Mucosa of descending colon (tissue), 3 donors: ENCODE measurements around the gene HYAL1. TPM values are rescaled to one million over a fixed set of nuclear protein-coding genes. Genes with fewer than 3 reads are reported as not detected.
"Not testable (repeated sequence)": the region's sequence is repeated elsewhere in the genome, so short reads cannot be mapped to it uniquely, and the experiment has no call there.

Experiments
- ATAC-seq: fragments of 200-7000 bp; cut with Tn5 transposase; one replicate; pipeline ENCODE4 v1.9.1; 2020; ENCODE audit warnings: mild to moderate bottlenecking, moderate library complexity
- DNase-seq, 3 donors: peaks; one replicate each; pipeline ENCODE4 v3.0.0-alpha.2; 2020
- H3K36me3 ChIP-seq: fragments of 200-600 bp; one replicate; pipeline ENCODE4 v1.8.0; 2021; ENCODE audit warnings: low read depth, mild to moderate bottlenecking
- H3K4me1 ChIP-seq: fragments of 200-600 bp; one replicate; pipeline ENCODE4 v1.8.0; 2021; ENCODE audit warnings: low read depth, mild to moderate bottlenecking
- H3K4me3 ChIP-seq: fragments of 200-600 bp; one replicate; pipeline ENCODE4 v1.8.0; 2021; ENCODE audit warnings: mild to moderate bottlenecking
- H3K9me3 ChIP-seq: fragments of 200-600 bp; one replicate; pipeline ENCODE4 v1.8.0; 2021; ENCODE audit warnings: mild to moderate bottlenecking
- intact Hi-C, 2 donors: fragments of 100-400 bp; cut with DNase I in 1 of 2; cut with micrococcal nuclease in 1 of 2; formaldehyde crosslinking; loops; one replicate each; pipeline versions ENCODE4 v1.11.0 to v1.11.1; 2022; cut with DNase I, micrococcal nuclease
- total RNA-seq, 3 donors: library from RNA; stranded (reverse); fragmentation: NEBNext Ultra II Directional in 2 of 3; extraction: Animal tissue kit (Norgen Biotek cat#: 25700) in 2 of 3; gene quantifications; one replicate each; pipeline versions ENCODE4 v1.2.1 to v1.2.4, GENCODE V29; 2021 to 2023
- TF ChIP-seq, protein P1 (sequence below): fragments of 200-600 bp; IDR thresholded peaks from one replicate; pipeline ENCODE4 v1.8.0; 2022; ENCODE audit warnings: antibody characterized with exemption, mild to moderate bottlenecking
- donor health status: DM: no; HTN: no; CAD: no; lungs with moderate emphysema.
- donor health status: DM: no; HTN: no; CAD: no.
- donor health status: DM: no; HTN: yes; CAD: no.

HYAL1 gene
- total RNA-seq, 3 donors from 2014 or later, result 5.3 to 10.0 (median 7.0) TPM

DNA sequence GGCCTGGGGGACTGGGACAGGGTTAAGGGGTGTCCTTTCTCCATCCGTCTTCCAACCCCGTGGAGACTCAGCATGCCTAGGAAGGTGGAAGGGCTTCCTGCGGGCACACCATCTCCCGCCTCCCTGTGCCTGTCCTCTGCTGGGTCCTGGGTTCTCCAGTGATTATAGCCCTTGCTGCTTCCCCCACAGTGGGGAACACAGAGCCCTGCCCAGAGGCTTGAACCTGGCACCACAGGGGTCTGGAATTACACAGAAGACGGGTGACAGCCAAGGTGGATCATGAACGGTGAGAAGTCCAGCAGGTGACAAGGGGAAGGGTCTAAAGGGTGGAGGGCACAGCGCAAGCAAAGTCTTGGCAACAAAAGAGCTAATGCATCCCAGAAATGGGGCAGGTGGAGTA, 40.6 kb downstream of the HYAL1 start:
- intact Hi-C loops, result no loop called here
- H3K4me1 ChIP-seq, result peaks cover 29% of the 10 kb centered on the region
- no peaks in the 10 kb centered on the region for H3K36me3 ChIP-seq
- no peaks in the 10 kb centered on the region for H3K9me3 ChIP-seq
- H3K4me3 ChIP-seq, result no peak overlapping the region
- DNase-seq (no peak), ATAC-seq (no peak)
- TF ChIP-seq, protein P1, sequence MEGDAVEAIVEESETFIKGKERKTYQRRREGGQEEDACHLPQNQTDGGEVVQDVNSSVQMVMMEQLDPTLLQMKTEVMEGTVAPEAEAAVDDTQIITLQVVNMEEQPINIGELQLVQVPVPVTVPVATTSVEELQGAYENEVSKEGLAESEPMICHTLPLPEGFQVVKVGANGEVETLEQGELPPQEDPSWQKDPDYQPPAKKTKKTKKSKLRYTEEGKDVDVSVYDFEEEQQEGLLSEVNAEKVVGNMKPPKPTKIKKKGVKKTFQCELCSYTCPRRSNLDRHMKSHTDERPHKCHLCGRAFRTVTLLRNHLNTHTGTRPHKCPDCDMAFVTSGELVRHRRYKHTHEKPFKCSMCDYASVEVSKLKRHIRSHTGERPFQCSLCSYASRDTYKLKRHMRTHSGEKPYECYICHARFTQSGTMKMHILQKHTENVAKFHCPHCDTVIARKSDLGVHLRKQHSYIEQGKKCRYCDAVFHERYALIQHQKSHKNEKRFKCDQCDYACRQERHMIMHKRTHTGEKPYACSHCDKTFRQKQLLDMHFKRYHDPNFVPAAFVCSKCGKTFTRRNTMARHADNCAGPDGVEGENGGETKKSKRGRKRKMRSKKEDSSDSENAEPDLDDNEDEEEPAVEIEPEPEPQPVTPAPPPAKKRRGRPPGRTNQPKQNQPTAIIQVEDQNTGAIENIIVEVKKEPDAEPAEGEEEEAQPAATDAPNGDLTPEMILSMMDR, result no peak

DNA sequence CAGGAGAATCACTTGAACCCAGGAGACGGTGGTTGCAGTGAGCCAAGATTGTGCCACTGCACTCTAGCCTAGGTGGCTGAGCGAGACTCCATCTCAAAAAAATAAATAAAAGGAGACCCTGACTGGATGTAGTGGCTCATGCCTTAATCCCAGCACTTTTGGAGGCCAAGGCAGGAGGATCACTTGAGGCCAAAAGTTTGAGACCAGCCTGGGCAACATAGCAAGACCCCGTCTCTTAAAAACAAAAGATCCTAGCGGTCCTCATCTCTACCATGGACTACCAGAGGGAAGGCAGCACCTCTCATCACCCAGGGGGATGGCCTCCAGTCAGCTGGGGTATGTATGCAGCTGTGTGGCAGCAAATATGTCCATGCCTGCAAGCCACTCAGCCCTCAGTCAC, 41.2 kb downstream of the HYAL1 start:
- intact Hi-C loops, ATAC-seq: not testable (repeated sequence)

DNA sequence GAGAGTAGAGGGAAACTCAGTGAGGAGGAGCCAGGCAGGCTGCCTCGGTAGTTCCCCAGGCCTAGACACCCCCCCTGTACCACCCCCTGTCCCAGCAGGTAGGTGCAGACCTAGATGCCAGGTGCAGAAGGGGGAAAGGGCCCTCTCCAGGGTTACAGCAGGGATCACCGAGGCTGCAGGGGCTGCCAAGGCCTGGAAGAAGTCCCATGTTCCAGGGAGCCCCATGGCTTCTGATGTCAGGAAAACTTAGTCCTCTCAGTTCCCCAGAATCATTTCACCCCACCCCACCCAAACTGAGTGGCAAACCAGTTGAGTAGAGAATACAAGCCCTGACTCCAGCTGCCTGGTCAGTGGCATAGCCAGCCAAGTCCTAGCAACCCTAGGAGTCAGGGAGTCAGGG, 41.9 kb downstream of the HYAL1 start:
- no peaks in the 10 kb centered on the region for H3K9me3 ChIP-seq
- DNase-seq (no peak), ATAC-seq (no peak)
- intact Hi-C loops, result no loop called here
- peaks cover 25% of the 10 kb centered on the region for H3K4me1 ChIP-seq
- H3K4me3 ChIP-seq, result no peak overlapping the region
- TF ChIP-seq, protein P1, result no peak
- H3K36me3 ChIP-seq, result no peaks in the 10 kb centered on the region

More for the DNA sequence above, 41.2 kb downstream of the HYAL1 start:
- not testable (repeated sequence) for H3K4me3 ChIP-seq, DNase-seq, H3K9me3 ChIP-seq, H3K36me3 ChIP-seq
- H3K4me1 ChIP-seq, result peaks cover 25% of the 10 kb centered on the region

DNA sequence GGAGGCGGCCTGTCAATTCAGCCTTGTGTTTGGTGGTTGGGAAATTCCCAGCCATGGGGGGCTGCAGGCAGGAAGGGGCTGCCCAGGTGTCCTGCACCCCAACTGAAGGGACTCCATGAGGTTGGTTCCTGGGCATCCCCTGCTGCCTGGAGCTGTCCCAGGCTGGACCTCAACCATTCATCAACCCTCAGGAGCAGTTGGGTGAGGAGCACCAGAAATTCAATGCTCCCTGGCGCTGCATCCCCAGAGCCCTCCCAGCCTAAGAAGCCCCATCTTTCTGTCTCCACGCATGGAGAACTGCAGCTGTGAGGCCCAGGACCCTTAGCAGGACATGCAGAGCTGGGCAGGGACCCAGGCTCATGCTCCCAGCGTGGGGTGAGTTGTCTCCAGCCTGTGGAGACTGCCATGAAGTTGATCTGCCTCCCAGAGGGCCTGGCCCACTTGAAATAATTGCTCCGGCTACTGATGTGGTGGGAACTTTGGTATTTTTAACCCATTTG, 42.4 kb downstream of the HYAL1 start:
- no peak for ATAC-seq
- intact Hi-C loops, result no loop called here
- TF ChIP-seq, protein P1, result no peak

DNA sequence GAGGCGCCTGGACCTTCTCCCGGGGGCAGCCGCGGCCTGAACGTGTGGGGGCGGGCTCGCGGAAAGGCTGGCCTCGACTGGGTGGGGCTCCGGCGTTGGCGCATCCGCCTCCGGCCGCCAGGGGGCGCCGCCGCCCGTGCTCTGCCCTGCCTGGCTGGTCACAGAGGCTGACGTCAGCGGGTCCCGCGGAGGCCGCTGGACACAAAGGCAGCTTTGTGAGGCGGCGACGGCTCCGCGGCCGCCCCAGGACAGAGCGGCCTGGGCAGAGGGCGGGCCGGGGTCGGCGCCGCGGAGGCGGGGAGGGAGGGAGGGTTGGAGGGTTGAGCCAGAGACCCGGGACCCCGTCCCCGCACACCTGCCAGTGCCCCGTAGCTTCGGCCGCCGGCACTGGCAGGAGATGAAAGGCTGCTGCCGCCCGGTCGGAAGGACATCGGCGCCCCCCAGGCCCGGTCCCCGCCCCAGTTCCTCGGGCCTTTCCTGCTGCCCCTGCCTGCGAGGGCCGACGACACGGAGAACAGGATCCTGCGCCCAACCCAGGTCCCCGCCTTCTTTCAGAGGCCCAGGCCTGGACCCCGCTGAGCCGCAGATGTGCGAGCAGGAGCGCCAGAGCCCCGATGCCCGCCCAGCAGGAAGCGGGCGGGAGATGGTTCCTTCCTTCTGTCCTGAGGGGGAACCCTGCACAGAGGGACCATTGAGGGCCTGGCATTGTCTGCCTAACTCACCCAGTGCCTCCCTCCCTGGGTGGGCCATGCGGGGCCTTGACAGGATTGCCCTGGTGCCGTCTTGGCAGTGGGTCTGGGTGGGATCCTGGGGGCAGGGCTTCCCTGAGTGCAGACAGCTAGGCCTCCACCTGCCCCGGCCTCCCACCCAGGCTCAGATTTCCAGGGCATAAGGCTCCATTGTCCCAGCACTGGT, 43.1 kb downstream of the HYAL1 start:
- H3K36me3 ChIP-seq, result peaks cover 6% of the 10 kb centered on the region
- TF ChIP-seq, protein P1, result peak; percentile 98
- peaks cover 17% of the 10 kb centered on the region for H3K4me1 ChIP-seq
- DNase-seq (peak; percentile 94 to 96 (median 94)), ATAC-seq (peak; percentile 96)
- intact Hi-C loops, result no loop called here
- H3K9me3 ChIP-seq, result no peaks in the 10 kb centered on the region
- H3K4me3 ChIP-seq, result peak overlapping the region; percentile 24

More for the DNA sequence above, 42.4 kb downstream of the HYAL1 start:
- peaks cover 2% of the 10 kb centered on the region for H3K36me3 ChIP-seq
- H3K4me3 ChIP-seq, result no peak overlapping the region
- DNase-seq, result no peak
- H3K4me1 ChIP-seq, result peaks cover 20% of the 10 kb centered on the region
- no peaks in the 10 kb centered on the region for H3K9me3 ChIP-seq

DNA sequence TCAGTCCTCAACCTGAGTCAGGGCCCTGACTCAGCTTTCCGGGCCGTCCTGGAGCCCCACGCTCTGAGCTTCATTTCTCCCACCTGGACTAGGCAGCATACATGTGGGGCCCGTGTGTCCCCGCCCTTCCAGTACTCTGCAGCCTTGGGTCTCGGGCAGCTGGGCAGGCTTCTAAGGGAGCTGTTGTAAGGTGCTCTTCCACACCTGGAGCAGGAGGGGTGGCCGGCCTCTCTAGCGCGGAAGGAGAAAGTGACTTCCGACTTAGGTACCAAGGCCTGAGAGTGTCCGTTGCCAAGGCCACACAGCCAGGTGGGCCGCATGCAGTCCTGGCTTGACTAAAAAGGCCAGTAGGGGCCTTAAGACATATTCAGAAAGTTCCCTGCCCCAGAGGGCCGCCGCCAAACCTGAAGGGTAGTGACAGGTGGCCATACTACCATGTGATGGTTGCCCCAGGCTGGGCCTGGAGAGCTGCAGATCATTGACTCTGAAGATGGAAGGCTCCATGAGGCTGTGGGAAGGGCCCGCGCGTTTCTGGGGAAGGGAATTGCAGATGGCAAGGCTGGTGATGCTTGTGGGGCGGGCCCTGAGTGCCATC, 43.8 kb downstream of the HYAL1 start:
- H3K4me1 ChIP-seq, result peaks cover 15% of the 10 kb centered on the region
- H3K9me3 ChIP-seq, result no peaks in the 10 kb centered on the region
- TF ChIP-seq, protein P1, result no peak
- intact Hi-C loops, result no loop called here
- ATAC-seq (peak; percentile 9), DNase-seq (no peak)
- peak overlapping the region; percentile 24 for H3K4me3 ChIP-seq
- H3K36me3 ChIP-seq, result peaks cover 6% of the 10 kb centered on the region
